Natural killer cell treated with Interleukin-12 subunit alpha and Interleukin-12 subunit beta and Interleukin-15 and Interleukin-18, amount 100 ng/mL, for 72 hours (primary cell): ENCODE data around the gene LRPAP1. TPM values are rescaled to one million over a fixed set of nuclear protein-coding genes. Genes with fewer than 3 reads are reported as not detected.

Experiments
- ATAC-seq, 2 donors: fragments of 150-1000 bp; cut with Tn5 transposase in 1 of 2; sonication (Bioruptor Pico), chemical (Tn5 transposase) in 1 of 2; 2 replicates each; pipeline ENCODE4 v1.10.0; 2021
- DNase-seq: peaks from one replicate; pipeline ENCODE4 v3.0.0; 2022; ENCODE audit warnings: low spot score
- H3K27ac Mint-ChIP-seq, 2 donors: 1 replicate in 1 of 2; 2 replicates in 1 of 2; pipeline ENCODE4 v1.8.0; 2022; ENCODE audit warnings: mixed read lengths in 2 of 2, mild to moderate bottlenecking in 1 of 2, moderate library complexity in 1 of 2
- H3K27me3 Mint-ChIP-seq, 2 donors: 1 replicate in 1 of 2; 2 replicates in 1 of 2; pipeline ENCODE4 v1.8.0; 2022; ENCODE audit warnings: mixed read lengths in 2 of 2
- H3K36me3 Mint-ChIP-seq: one replicate; pipeline ENCODE4 v1.8.0; 2022; ENCODE audit warnings: mixed read lengths
- H3K4me1 Mint-ChIP-seq, 2 donors: 1 replicate in 1 of 2; 2 replicates in 1 of 2; pipeline ENCODE4 v1.8.0; 2022; ENCODE audit warnings: low read depth in 2 of 2, mixed read lengths in 2 of 2, mild to moderate bottlenecking in 1 of 2
- H3K4me3 Mint-ChIP-seq: one replicate; pipeline ENCODE4 v1.8.0; 2022; ENCODE audit warnings: mixed read lengths
- H3K9me3 Mint-ChIP-seq: 2 replicates; pipeline ENCODE4 v1.8.0; 2022; ENCODE audit warnings: mixed read lengths
- total RNA-seq, 2 donors: library from RNA; stranded (reverse); gene quantifications; one replicate each; pipeline ENCODE4 v1.2.3, GENCODE V29; 2022

The LRPAP1 gene
- total RNA-seq, 2 donors from 2014 or later = 101 to 118 TPM

- Mint-ChIP-seq H3K27ac (peak overlapping the region in 1 of 2 donors; percentile 0), H3K4me1 (peaks cover 6 to 18% of the 10 kb centered on the region in 2 donors), H3K4me3 (no peak overlapping the region), H3K27me3 (peaks cover 3 to 8% of the 10 kb centered on the region in 2 donors), H3K9me3 (no peaks in the 10 kb centered on the region), H3K36me3 (no peaks in the 10 kb centered on the region)
- ATAC-seq (no peak), DNase-seq (no peak)
Observed at GRCh38 chr4:3491681-3492405, 40.4 kb downstream of the LRPAP1 start.

GRCh38 chr4:3489451-3489962, 42.7 kb downstream of the LRPAP1 start:
- ATAC-seq = peak; percentile 18 to 64
- Mint-ChIP-seq H3K36me3 (no peaks in the 10 kb centered on the region), H3K27me3 (peaks cover 3 to 8% of the 10 kb centered on the region in 2 donors), H3K27ac (no peak overlapping the region), H3K4me1 (peaks cover 6 to 23% of the 10 kb centered on the region in 2 donors), H3K4me3 (no peak overlapping the region), H3K9me3 (no peaks in the 10 kb centered on the region)
- DNase-seq = no peak

GRCh38 chr4:3488820-3489219, 43.4 kb downstream of the LRPAP1 start:
- no peak for DNase-seq
- H3K4me3 Mint-ChIP-seq = peak overlapping the region; percentile 10
- H3K4me1 Mint-ChIP-seq = peaks cover 6 to 23% of the 10 kb centered on the region in 2 donors
- no peaks in the 10 kb centered on the region for H3K36me3 Mint-ChIP-seq
- no peaks in the 10 kb centered on the region for H3K9me3 Mint-ChIP-seq
- ATAC-seq = no peak
- H3K27me3 Mint-ChIP-seq = peaks cover 3 to 8% of the 10 kb centered on the region in 2 donors
- H3K27ac Mint-ChIP-seq = no peak overlapping the region

- ATAC-seq = no peak
- Mint-ChIP-seq H3K27me3 (peaks cover 3 to 8% of the 10 kb centered on the region in 2 donors), H3K9me3 (no peaks in the 10 kb centered on the region), H3K27ac (no peak overlapping the region), H3K4me1 (peaks cover 6 to 23% of the 10 kb centered on the region in 2 donors), H3K4me3 (no peak overlapping the region), H3K36me3 (no peaks in the 10 kb centered on the region)
- no peak for DNase-seq
Observed at GRCh38 chr4:3487861-3488260, 44.4 kb downstream of the LRPAP1 start.

GRCh38 chr4:3486541-3487540, 45.4 kb downstream of the LRPAP1 start:
- H3K27me3 Mint-ChIP-seq = peaks cover 5 to 8% of the 10 kb centered on the region in 2 donors
- H3K36me3 Mint-ChIP-seq = no peaks in the 10 kb centered on the region
- H3K4me3 Mint-ChIP-seq = no peak overlapping the region
- no peaks in the 10 kb centered on the region for H3K9me3 Mint-ChIP-seq
- peak overlapping the region in 1 of 2 donors; percentile 29 for H3K27ac Mint-ChIP-seq
- no peak for ATAC-seq
- no peak for DNase-seq
- peaks cover 6 to 23% of the 10 kb centered on the region in 2 donors for H3K4me1 Mint-ChIP-seq

GRCh38 chr4:3485886-3486540, 46.2 kb downstream of the LRPAP1 start:
- H3K27ac Mint-ChIP-seq = peak overlapping the region in 1 of 2 donors; percentile 29
- peaks cover under 1 to 5% of the 10 kb centered on the region in 2 donors for H3K27me3 Mint-ChIP-seq
- H3K4me3 Mint-ChIP-seq = no peak overlapping the region
- ATAC-seq = no peak
- no peak for DNase-seq
- peaks cover 0 to 23% of the 10 kb centered on the region in 2 donors for H3K4me1 Mint-ChIP-seq
- H3K9me3 Mint-ChIP-seq = no peaks in the 10 kb centered on the region
- H3K36me3 Mint-ChIP-seq = no peaks in the 10 kb centered on the region

GRCh38 chr4:3485011-3485791, 47.0 kb downstream of the LRPAP1 start:
- no peak for DNase-seq
- Mint-ChIP-seq H3K4me1 (peaks cover 0 to 20% of the 10 kb centered on the region in 2 donors), H3K27ac (no peak overlapping the region), H3K9me3 (no peaks in the 10 kb centered on the region), H3K27me3 (peaks cover 0 to 2% of the 10 kb centered on the region in 2 donors), H3K4me3 (peak overlapping the region; percentile 50), H3K36me3 (no peaks in the 10 kb centered on the region)
- ATAC-seq = peak; percentile 49 to 50

- Mint-ChIP-seq H3K27me3 (peaks cover 0 to 2% of the 10 kb centered on the region in 2 donors), H3K4me1 (peaks cover 0 to 15% of the 10 kb centered on the region in 2 donors), H3K27ac (no peak overlapping the region), H3K4me3 (no peak overlapping the region), H3K9me3 (no peaks in the 10 kb centered on the region), H3K36me3 (no peaks in the 10 kb centered on the region)
- no peak for DNase-seq
- ATAC-seq = no peak
Observed at GRCh38 chr4:3484057-3484973, 47.9 kb downstream of the LRPAP1 start.

- Mint-ChIP-seq H3K4me3 (no peak overlapping the region), H3K27me3 (peaks cover 0 to 2% of the 10 kb centered on the region in 2 donors), H3K27ac (no peak overlapping the region), H3K9me3 (no peaks in the 10 kb centered on the region), H3K4me1 (peaks cover 0 to 7% of the 10 kb centered on the region in 2 donors), H3K36me3 (no peaks in the 10 kb centered on the region)
- DNase-seq (no peak), ATAC-seq (no peak)
Observed at GRCh38 chr4:3483471-3483921, 48.7 kb downstream of the LRPAP1 start.

GRCh38 chr4:3482707-3483106, 49.5 kb downstream of the LRPAP1 start:
- Mint-ChIP-seq H3K4me3 (no peak overlapping the region), H3K4me1 (peaks cover 0 to 5% of the 10 kb centered on the region in 2 donors), H3K9me3 (no peaks in the 10 kb centered on the region), H3K27me3 (peaks cover 0 to 2% of the 10 kb centered on the region in 2 donors), H3K27ac (no peak overlapping the region), H3K36me3 (no peaks in the 10 kb centered on the region)
- DNase-seq (no peak), ATAC-seq (no peak)

- H3K27me3 Mint-ChIP-seq = peaks cover 0 to 2% of the 10 kb centered on the region in 2 donors
- no peaks in the 10 kb centered on the region for H3K36me3 Mint-ChIP-seq
- H3K9me3 Mint-ChIP-seq = no peaks in the 10 kb centered on the region
- DNase-seq = no peak
- peaks cover 0 to 5% of the 10 kb centered on the region in 2 donors for H3K4me1 Mint-ChIP-seq
- H3K27ac Mint-ChIP-seq = no peak overlapping the region
- no peak for ATAC-seq
- H3K4me3 Mint-ChIP-seq = no peak overlapping the region
Observed at GRCh38 chr4:3481783-3482393, 50.3 kb downstream of the LRPAP1 start.
